GM23338 (cell line): ENCODE results near the gene OLAH. TPM values are rescaled to one million over a fixed set of nuclear protein-coding genes. Genes with fewer than 3 reads are reported as not detected.

Experiments
- ATAC-seq: fragments of 200-7000 bp; cut with Tn5 transposase; 3 replicates; pipeline ENCODE4 v1.9.1; 2020
- DNase-seq: peaks from one replicate; pipeline ENCODE4 v3.0.0-alpha.2; 2015; ENCODE audit warnings: low spot score
- H2AFZ ChIP-seq: fragments of 200-600 bp; sonication (generic); 2 replicates; pipeline ENCODE4 v1.8.0; 2016; ENCODE audit warnings: antibody characterized with exemption, mild to moderate bottlenecking, moderate library complexity
- H3F3A ChIP-seq: fragments of 200-600 bp; sonication (generic); replicated peaks from 2 replicates; pipeline ENCODE4 v1.8.0; 2017; ENCODE audit warnings: antibody characterized with exemption, mixed run types, low read depth
- H3K27ac ChIP-seq: fragments of 200-600 bp; sonication (generic); 2 replicates; pipeline ENCODE4 v1.6.1; 2016; ENCODE audit warnings: low read depth
- H3K27me3 ChIP-seq: fragments of 200-600 bp; sonication (generic); 2 replicates; pipeline ENCODE4 v1.8.0; 2016; ENCODE audit warnings: mild to moderate bottlenecking, mixed run types, moderate library complexity; ENCODE audit not compliant: insufficient read depth
- H3K36me3 ChIP-seq: fragments of 200-600 bp; sonication (generic); 2 replicates; pipeline ENCODE4 v1.8.0; 2016; ENCODE audit warnings: mild to moderate bottlenecking; ENCODE audit not compliant: insufficient read depth
- H3K4me1 ChIP-seq: fragments of 200-600 bp; sonication (generic); 2 replicates; pipeline ENCODE4 v1.8.0; 2016; ENCODE audit warnings: mild to moderate bottlenecking, moderate library complexity; ENCODE audit not compliant: insufficient read depth
- H3K4me2 ChIP-seq: fragments of 200-600 bp; sonication (generic); 2 replicates; pipeline ENCODE4 v1.7.1; 2017; ENCODE audit warnings: mixed run types
- H3K4me3 ChIP-seq: fragments of 200-600 bp; sonication (generic); 2 replicates; pipeline ENCODE4 v1.6.1; 2016; ENCODE audit warnings: mixed run types
- H3K79me2 ChIP-seq: fragments of 200-600 bp; sonication (generic); replicated peaks from 2 replicates; pipeline ENCODE4 v1.8.0; 2017; ENCODE audit warnings: mild to moderate bottlenecking; ENCODE audit not compliant: insufficient read depth
- H3K9me2 ChIP-seq: fragments of 200-600 bp; sonication (generic); 2 replicates; pipeline ENCODE4 v1.8.0; 2017; ENCODE audit not compliant: insufficient read depth
- H4K20me1 ChIP-seq: fragments of 200-600 bp; sonication (generic); replicated peaks from 2 replicates; pipeline ENCODE4 v1.8.0; 2017; ENCODE audit warnings: mild to moderate bottlenecking; ENCODE audit not compliant: insufficient read depth
- H3K27ac Mint-ChIP-seq: 2 replicates; pipeline ENCODE4 v1.8.0; 2020; ENCODE audit warnings: inconsistent platforms, mild to moderate bottlenecking, moderate library complexity, mixed read lengths
- H3K27me3 Mint-ChIP-seq: 3 replicates; pipeline ENCODE4 v1.8.0; 2022; ENCODE audit warnings: low read depth, mild to moderate bottlenecking, moderate library complexity, mixed read lengths, inconsistent platforms; ENCODE audit not compliant: insufficient read depth, poor library complexity
- H3K36me3 Mint-ChIP-seq: 3 replicates; pipeline ENCODE4 v1.8.0; 2021; ENCODE audit warnings: low read depth, mild to moderate bottlenecking, inconsistent platforms, moderate library complexity, mixed read lengths
- H3K4me1 Mint-ChIP-seq: 3 replicates; pipeline ENCODE4 v1.8.0; 2020; ENCODE audit warnings: mild to moderate bottlenecking, inconsistent platforms, mixed read lengths
- H3K4me3 Mint-ChIP-seq: 3 replicates; pipeline ENCODE4 v1.8.0; 2021; ENCODE audit warnings: moderate library complexity, mild to moderate bottlenecking, inconsistent platforms, mixed read lengths
- H3K9me3 Mint-ChIP-seq: 3 replicates; pipeline ENCODE4 v1.8.0; 2020; ENCODE audit warnings: moderate library complexity, mild to moderate bottlenecking, inconsistent platforms, mixed read lengths
- CREB1 ChIP-seq: fragments of 250-450 bp; sonication (Bioruptor Pico); IDR thresholded peaks from 2 replicates; pipeline ENCODE4 v1.5.0; 2020; ENCODE audit warnings: low read depth, mild to moderate bottlenecking, moderate library complexity
- ETS1 ChIP-seq: IDR thresholded peaks from 2 replicates; pipeline ENCODE4 v1.6.1; 2016; ENCODE audit warnings: antibody characterized with exemption
- EZH2 ChIP-seq: fragments of 200-600 bp; sonication (generic); IDR thresholded peaks from one replicate; pipeline ENCODE4 v1.8.0; 2017; ENCODE audit warnings: antibody characterized with exemption, mild to moderate bottlenecking, low read depth; ENCODE audit not compliant: unreplicated experiment
- JUNB ChIP-seq: IDR thresholded peaks from one replicate; pipeline ENCODE4 v1.6.1; 2016; ENCODE audit warnings: antibody characterized with exemption; ENCODE audit not compliant: unreplicated experiment
- POLR2AphosphoS5 ChIP-seq: IDR thresholded peaks from 2 replicates; pipeline ENCODE4 v1.6.1; 2016; ENCODE audit warnings: antibody characterized with exemption, low read depth
- ZNF331 ChIP-seq: fragments of 250-450 bp; sonication (Bioruptor Pico); IDR thresholded peaks from 2 replicates; pipeline ENCODE4 v1.5.0; 2020; ENCODE audit warnings: low read depth, mild to moderate bottlenecking, moderate library complexity
- polyA plus RNA-seq: library from polyadenylated mRNA; unstranded; fragments of >200 nt; fragmentation: Nextera tagmentation; extraction: Ambion mirVana; gene quantifications from 2 replicates; pipeline ENCODE4 v1.2.1, GENCODE V29; 2016
- total RNA-seq: library from RNA; depleted of rRNA; stranded (reverse); fragments of >200 nt; shearing (Covaris generic); gene quantifications from 2 replicates; pipeline ENCODE4 v1.2.3, GENCODE V29; 2014
- TF ChIP-seq, protein P1 (sequence below): fragments of 250-450 bp; sonication (Bioruptor Pico); IDR thresholded peaks from 2 replicates; pipeline ENCODE4 v1.5.0; 2020; ENCODE audit warnings: mild to moderate bottlenecking, moderate library complexity

The OLAH gene
- total and polyA plus RNA-seq, 2 experiments from 2014 or later, result not detected

GRCh38 chr10:15097011-15097812, 53.5 kb downstream of the OLAH start, which contains the start of gene RPP38:
RPP38 (plus strand) TSS chr10:15097355; CDS start chr10:15103315, 5,960 bp downstream.
- Mint-ChIP-seq H3K36me3 (peaks cover 14% of the 10 kb centered on the region), H3K27me3 (peaks cover 7% of the 10 kb centered on the region), H3K9me3 (no peaks in the 10 kb centered on the region), H3K4me3 (peak within 1 kb of the TSS; percentile 98), H3K4me1 (peaks cover 8% of the 10 kb centered on the region), H3K27ac (peak within 1 kb of the TSS; percentile 98)
- 0 out of 2 replicates have a peak, but pooled peaks cover 2% of the 10 kb centered on the region for H3K36me3 ChIP-seq
- ATAC-seq, result peak; percentile 89
- H3K27me3 ChIP-seq, result no peaks in the 10 kb centered on the region
- peak within 1 kb of the TSS; percentile 100 for H2AFZ ChIP-seq
- H3K4me3 ChIP-seq, result peak within 1 kb of the TSS; percentile 85
- peak within 1 kb of the TSS; percentile 99 for H3K27ac ChIP-seq
- H3K4me2 ChIP-seq, result peak within 1 kb of the TSS; percentile 100
- H3K79me2 ChIP-seq, result peaks cover 47% of the 10 kb centered on the region
- H3K4me1 ChIP-seq, result peaks cover 3% of the 10 kb centered on the region; the same call in 1 of the 2 replicates
- DNase-seq, result peak; percentile 97
- TF ChIP-seq ZNF331 (CRISPR knock-in tag) (no peak), POLR2AphosphoS5 (peak; percentile 96), EZH2 (no peak), JUNB (no peak), CREB1 (CRISPR knock-in tag) (peak; percentile 37), ETS1 (0 out of 2 replicates have a peak, but pooled peaks have one; percentile 9)
- TF ChIP-seq, protein P1, sequence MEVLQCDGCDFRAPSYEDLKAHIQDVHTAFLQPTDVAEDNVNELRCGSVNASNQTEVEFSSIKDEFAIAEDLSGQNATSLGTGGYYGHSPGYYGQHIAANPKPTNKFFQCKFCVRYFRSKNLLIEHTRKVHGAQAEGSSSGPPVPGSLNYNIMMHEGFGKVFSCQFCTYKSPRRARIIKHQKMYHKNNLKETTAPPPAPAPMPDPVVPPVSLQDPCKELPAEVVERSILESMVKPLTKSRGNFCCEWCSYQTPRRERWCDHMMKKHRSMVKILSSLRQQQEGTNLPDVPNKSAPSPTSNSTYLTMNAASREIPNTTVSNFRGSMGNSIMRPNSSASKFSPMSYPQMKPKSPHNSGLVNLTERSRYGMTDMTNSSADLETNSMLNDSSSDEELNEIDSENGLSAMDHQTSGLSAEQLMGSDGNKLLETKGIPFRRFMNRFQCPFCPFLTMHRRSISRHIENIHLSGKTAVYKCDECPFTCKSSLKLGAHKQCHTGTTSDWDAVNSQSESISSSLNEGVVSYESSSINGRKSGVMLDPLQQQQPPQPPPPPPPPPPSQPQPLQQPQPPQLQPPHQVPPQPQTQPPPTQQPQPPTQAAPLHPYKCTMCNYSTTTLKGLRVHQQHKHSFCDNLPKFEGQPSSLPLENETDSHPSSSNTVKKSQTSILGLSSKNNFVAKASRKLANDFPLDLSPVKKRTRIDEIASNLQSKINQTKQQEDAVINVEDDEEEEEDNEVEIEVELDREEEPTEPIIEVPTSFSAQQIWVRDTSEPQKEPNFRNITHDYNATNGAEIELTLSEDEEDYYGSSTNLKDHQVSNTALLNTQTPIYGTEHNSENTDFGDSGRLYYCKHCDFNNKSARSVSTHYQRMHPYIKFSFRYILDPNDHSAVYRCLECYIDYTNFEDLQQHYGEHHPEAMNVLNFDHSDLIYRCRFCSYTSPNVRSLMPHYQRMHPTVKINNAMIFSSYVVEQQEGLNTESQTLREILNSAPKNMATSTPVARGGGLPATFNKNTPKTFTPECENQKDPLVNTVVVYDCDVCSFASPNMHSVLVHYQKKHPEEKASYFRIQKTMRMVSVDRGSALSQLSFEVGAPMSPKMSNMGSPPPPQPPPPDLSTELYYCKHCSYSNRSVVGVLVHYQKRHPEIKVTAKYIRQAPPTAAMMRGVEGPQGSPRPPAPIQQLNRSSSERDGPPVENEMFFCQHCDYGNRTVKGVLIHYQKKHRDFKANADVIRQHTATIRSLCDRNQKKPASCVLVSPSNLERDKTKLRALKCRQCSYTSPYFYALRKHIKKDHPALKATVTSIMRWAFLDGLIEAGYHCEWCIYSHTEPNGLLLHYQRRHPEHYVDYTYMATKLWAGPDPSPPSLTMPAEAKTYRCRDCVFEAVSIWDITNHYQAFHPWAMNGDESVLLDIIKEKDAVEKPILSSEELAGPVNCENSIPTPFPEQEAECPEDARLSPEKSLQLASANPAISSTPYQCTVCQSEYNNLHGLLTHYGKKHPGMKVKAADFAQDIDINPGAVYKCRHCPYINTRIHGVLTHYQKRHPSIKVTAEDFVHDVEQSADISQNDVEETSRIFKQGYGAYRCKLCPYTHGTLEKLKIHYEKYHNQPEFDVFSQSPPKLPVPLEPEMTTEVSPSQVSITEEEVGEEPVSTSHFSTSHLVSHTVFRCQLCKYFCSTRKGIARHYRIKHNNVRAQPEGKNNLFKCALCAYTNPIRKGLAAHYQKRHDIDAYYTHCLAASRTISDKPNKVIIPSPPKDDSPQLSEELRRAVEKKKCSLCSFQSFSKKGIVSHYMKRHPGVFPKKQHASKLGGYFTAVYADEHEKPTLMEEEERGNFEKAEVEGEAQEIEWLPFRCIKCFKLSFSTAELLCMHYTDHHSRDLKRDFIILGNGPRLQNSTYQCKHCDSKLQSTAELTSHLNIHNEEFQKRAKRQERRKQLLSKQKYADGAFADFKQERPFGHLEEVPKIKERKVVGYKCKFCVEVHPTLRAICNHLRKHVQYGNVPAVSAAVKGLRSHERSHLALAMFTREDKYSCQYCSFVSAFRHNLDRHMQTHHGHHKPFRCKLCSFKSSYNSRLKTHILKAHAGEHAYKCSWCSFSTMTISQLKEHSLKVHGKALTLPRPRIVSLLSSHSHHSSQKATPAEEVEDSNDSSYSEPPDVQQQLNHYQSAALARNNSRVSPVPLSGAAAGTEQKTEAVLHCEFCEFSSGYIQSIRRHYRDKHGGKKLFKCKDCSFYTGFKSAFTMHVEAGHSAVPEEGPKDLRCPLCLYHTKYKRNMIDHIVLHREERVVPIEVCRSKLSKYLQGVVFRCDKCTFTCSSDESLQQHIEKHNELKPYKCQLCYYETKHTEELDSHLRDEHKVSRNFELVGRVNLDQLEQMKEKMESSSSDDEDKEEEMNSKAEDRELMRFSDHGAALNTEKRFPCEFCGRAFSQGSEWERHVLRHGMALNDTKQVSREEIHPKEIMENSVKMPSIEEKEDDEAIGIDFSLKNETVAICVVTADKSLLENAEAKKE, result no peak
- H4K20me1 ChIP-seq, result peaks cover 16% of the 10 kb centered on the region
- H3K9me2 ChIP-seq, result no peaks in the 10 kb centered on the region
- H3F3A ChIP-seq, result no peaks in the 10 kb centered on the region; the same call in 1 of the 2 replicates
